Hematopoietic multipotent progenitor cell treated with erythropoietin and hydrocortisone succinate and interleukin-3 and kit ligand, for 15 days (in vitro differentiated cells): ENCODE measurements around the gene PCYT1B.
"Not testable (repeated sequence)": the region's sequence is repeated elsewhere in the genome, so short reads cannot be mapped to it uniquely, and the experiment has no call there.

Experiments used
- DNase-seq: peaks from one replicate; pipeline ENCODE4 v3.0.0-alpha.2; 2015; ENCODE audit warnings: low spot score

Gene PCYT1B

GRCh38 chrX:24647257-24648058 is at the start of gene PCYT1B:
TSS of gene PCYT1B (minus strand) at chrX:24647347. CDS start at chrX:24647105, 242 bp downstream.
- peak; percentile 79 for DNase-seq

- DNase-seq: no peak
These were observed 49.1 kb upstream of the PCYT1B start for GRCh38 chrX:24696294-24696693.

GRCh38 chrX:24694825-24695224 is 47.7 kb upstream of the PCYT1B start:
- no peak for DNase-seq

GRCh38 chrX:24693453-24694202 is 46.5 kb upstream of the PCYT1B start, which contains the start of gene POLA1:
TSS of gene POLA1 (plus strand) at chrX:24693918. CDS start at chrX:24693962, 44 bp downstream.
- DNase-seq: peak; percentile 66

GRCh38 chrX:24692305-24692704 is 45.2 kb upstream of the PCYT1B start:
- no peak for DNase-seq

- no peak for DNase-seq
These were observed 36.9 kb upstream of the PCYT1B start for GRCh38 chrX:24684048-24684447.

GRCh38 chrX:24682739-24683432 is 35.7 kb upstream of the PCYT1B start:
- DNase-seq: no peak

GRCh38 chrX:24676403-24677024 is 29.4 kb upstream of the PCYT1B start:
- DNase-seq: peak; percentile 31

GRCh38 chrX:24673424-24673823 is 26.3 kb upstream of the PCYT1B start:
- DNase-seq: no peak

- DNase-seq: no peak
These were observed 25.6 kb upstream of the PCYT1B start for GRCh38 chrX:24672701-24673190.

GRCh38 chrX:24668111-24668510 is 21.0 kb upstream of the PCYT1B start:
- DNase-seq: no peak

- DNase-seq: no peak
These were observed 15.2 kb upstream of the PCYT1B start for GRCh38 chrX:24662352-24662751.

GRCh38 chrX:24661292-24661691 is 14.1 kb upstream of the PCYT1B start:
- DNase-seq: no peak

- no peak for DNase-seq
These were observed 12.5 kb upstream of the PCYT1B start for GRCh38 chrX:24659646-24660045.

- DNase-seq: no peak
These were observed 12.0 kb upstream of the PCYT1B start for GRCh38 chrX:24659106-24659505.

- no peak for DNase-seq
These were observed 11.3 kb upstream of the PCYT1B start for GRCh38 chrX:24658421-24658820.

- no peak for DNase-seq
These were observed 10.7 kb upstream of the PCYT1B start for GRCh38 chrX:24657671-24658386.

- not testable (repeated sequence) for DNase-seq
These were observed 8.5 kb upstream of the PCYT1B start for GRCh38 chrX:24655679-24656078.

- DNase-seq: no peak
These were observed 4.6 kb upstream of the PCYT1B start for GRCh38 chrX:24651783-24652182.

- DNase-seq: no peak
These were observed 1.3 kb upstream of the PCYT1B start for GRCh38 chrX:24648495-24648894.

GRCh38 chrX:24646745-24647182 is 383 bp downstream of the PCYT1B start:
- DNase-seq: no peak
